Osteocyte (in vitro differentiated cells): ENCODE results near the gene KCTD19. TPM values are rescaled to one million over a fixed set of nuclear protein-coding genes. Genes with fewer than 3 reads are reported as not detected.

Experiments
- DNase-seq: peaks from one replicate; pipeline ENCODE4 v3.0.0; 2021; ENCODE audit warnings: mixed read lengths; ENCODE audit not compliant: unreplicated experiment; ENCODE audit errors: extremely low spot score
- H3K27ac Mint-ChIP-seq: one replicate; pipeline ENCODE4 v1.8.0; 2021; ENCODE audit warnings: mild to moderate bottlenecking, mixed read lengths; ENCODE audit not compliant: unreplicated experiment
- H3K27me3 Mint-ChIP-seq: one replicate; pipeline ENCODE4 v1.8.0; 2021; ENCODE audit warnings: mixed read lengths; ENCODE audit not compliant: unreplicated experiment
- H3K36me3 Mint-ChIP-seq: one replicate; pipeline ENCODE4 v1.8.0; 2021; ENCODE audit warnings: mixed read lengths; ENCODE audit not compliant: unreplicated experiment
- H3K4me1 Mint-ChIP-seq: one replicate; pipeline ENCODE4 v1.8.0; 2021; ENCODE audit warnings: mixed read lengths; ENCODE audit not compliant: unreplicated experiment
- H3K4me3 Mint-ChIP-seq: one replicate; pipeline ENCODE4 v1.8.0; 2021; ENCODE audit warnings: mild to moderate bottlenecking, moderate library complexity, mixed read lengths; ENCODE audit not compliant: unreplicated experiment
- H3K9me3 Mint-ChIP-seq: one replicate; pipeline ENCODE4 v1.8.0; 2021; ENCODE audit warnings: mixed read lengths; ENCODE audit not compliant: unreplicated experiment
- total RNA-seq: library from RNA; stranded (reverse); gene quantifications from 2 replicates; pipeline ENCODE4 v1.2.1, GENCODE V29; 2021
- TF ChIP-seq, protein P1 (sequence below): fragments of 200-600 bp; sonication (generic); IDR thresholded peaks from 2 replicates; pipeline ENCODE4 v1.5.0; 2021; ENCODE audit warnings: antibody characterized with exemption, mild to moderate bottlenecking, moderate library complexity

The KCTD19 gene
- total RNA-seq, 1 donor from 2014 or later, result not detected

DNA sequence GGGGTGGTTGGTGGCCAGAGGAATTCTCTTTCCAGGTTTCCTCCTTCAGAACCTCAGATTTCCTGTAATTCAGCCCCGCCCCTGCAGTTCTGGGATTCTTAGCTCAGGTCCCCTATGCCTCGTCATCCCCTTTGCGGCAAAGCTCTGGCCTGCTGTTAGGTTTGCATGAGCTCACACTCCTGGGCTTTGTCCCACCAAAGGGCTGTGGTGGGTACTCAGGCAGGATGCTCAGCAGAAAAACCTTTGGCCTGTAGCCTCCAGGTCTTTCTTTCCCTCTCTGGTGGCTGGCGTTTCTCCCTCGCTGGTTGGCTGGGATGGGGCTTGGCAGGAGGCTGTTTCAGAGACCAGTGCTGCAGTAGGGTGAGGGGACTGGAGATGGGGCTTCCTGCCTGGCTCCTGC lies 56.8 kb downstream of the KCTD19 start:
- DNase-seq, result no peak
- Mint-ChIP-seq H3K4me3 (no peak overlapping the region), H3K27me3 (no peaks in the 10 kb centered on the region), H3K27ac (no peak overlapping the region), H3K36me3 (no peaks in the 10 kb centered on the region), H3K9me3 (no peaks in the 10 kb centered on the region), H3K4me1 (peaks cover 4% of the 10 kb centered on the region)
- TF ChIP-seq, protein P1, sequence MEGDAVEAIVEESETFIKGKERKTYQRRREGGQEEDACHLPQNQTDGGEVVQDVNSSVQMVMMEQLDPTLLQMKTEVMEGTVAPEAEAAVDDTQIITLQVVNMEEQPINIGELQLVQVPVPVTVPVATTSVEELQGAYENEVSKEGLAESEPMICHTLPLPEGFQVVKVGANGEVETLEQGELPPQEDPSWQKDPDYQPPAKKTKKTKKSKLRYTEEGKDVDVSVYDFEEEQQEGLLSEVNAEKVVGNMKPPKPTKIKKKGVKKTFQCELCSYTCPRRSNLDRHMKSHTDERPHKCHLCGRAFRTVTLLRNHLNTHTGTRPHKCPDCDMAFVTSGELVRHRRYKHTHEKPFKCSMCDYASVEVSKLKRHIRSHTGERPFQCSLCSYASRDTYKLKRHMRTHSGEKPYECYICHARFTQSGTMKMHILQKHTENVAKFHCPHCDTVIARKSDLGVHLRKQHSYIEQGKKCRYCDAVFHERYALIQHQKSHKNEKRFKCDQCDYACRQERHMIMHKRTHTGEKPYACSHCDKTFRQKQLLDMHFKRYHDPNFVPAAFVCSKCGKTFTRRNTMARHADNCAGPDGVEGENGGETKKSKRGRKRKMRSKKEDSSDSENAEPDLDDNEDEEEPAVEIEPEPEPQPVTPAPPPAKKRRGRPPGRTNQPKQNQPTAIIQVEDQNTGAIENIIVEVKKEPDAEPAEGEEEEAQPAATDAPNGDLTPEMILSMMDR, result no peak

GRCh38 chr16:67268136-67268579 lies 58.4 kb downstream of the KCTD19 start:
- Mint-ChIP-seq H3K27me3 (no peaks in the 10 kb centered on the region), H3K9me3 (no peaks in the 10 kb centered on the region), H3K4me1 (peaks cover 4% of the 10 kb centered on the region), H3K36me3 (no peaks in the 10 kb centered on the region), H3K4me3 (no peak overlapping the region), H3K27ac (no peak overlapping the region)
- no peak for DNase-seq
- TF ChIP-seq, protein P1, result no peak

- TF ChIP-seq, protein P1, result no peak
- DNase-seq, result no peak
- H3K4me3 Mint-ChIP-seq, result no peak overlapping the region
- H3K27ac Mint-ChIP-seq, result no peak overlapping the region
- H3K9me3 Mint-ChIP-seq, result no peaks in the 10 kb centered on the region
- peaks cover 6% of the 10 kb centered on the region for H3K4me1 Mint-ChIP-seq
- no peaks in the 10 kb centered on the region for H3K36me3 Mint-ChIP-seq
- H3K27me3 Mint-ChIP-seq, result no peaks in the 10 kb centered on the region
These were observed 60.7 kb downstream of the KCTD19 start for GRCh38 chr16:67265834-67266233.

DNA sequence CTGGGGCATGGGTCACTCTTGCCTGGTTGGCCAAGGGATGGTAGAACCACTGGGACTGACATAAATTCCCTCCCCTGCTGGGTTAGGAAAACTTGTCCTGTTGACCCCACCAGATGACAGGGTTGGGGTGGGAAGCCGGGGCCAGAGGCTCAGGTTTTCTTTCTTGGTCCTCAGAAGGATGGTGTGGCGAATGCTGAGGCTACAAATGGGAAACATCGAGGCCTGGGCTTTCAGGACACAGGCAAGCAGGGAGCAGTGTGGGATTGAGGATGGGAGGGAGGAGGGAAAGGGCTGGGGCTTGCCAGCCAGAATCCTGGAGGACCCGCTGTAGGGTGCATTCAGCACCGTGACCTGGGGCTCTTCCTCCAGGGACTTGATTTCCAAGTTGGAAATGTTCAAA lies 61.7 kb downstream of the KCTD19 start:
- Mint-ChIP-seq H3K27me3 (no peaks in the 10 kb centered on the region), H3K27ac (no peak overlapping the region), H3K4me1 (peaks cover 7% of the 10 kb centered on the region), H3K36me3 (no peaks in the 10 kb centered on the region), H3K4me3 (no peak overlapping the region), H3K9me3 (no peaks in the 10 kb centered on the region)
- no peak for DNase-seq
- TF ChIP-seq, protein P1, result no peak

DNA sequence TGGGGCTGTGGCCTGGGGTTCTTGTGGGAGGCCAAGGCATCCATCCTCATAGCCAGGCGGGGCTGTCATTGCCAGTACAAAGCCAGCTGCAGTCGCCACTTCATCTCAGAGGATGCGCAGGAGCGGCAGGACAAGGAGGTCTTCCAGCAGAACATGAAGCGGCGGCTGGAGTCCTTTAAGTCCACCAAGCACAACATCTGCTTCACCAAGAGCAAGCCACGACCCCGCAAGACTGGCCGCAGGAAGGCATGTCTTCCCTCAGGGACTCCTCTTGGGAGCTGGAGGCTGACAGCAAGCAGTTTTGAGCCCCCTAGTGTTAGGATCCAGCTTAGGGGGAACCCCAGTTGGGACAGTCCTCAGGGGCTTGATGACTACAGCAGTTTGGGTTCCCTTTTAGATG lies 62.3 kb downstream of the KCTD19 start:
- no peak overlapping the region for H3K4me3 Mint-ChIP-seq
- TF ChIP-seq, protein P1, result no peak
- H3K27me3 Mint-ChIP-seq, result no peaks in the 10 kb centered on the region
- H3K27ac Mint-ChIP-seq, result no peak overlapping the region
- no peak for DNase-seq
- H3K4me1 Mint-ChIP-seq, result peaks cover 7% of the 10 kb centered on the region
- no peaks in the 10 kb centered on the region for H3K36me3 Mint-ChIP-seq
- no peaks in the 10 kb centered on the region for H3K9me3 Mint-ChIP-seq
